OCI-M2 (cell line): ENCODE data around the gene SLC25A24.
"Not testable (repeated sequence)": the region's sequence is repeated elsewhere in the genome, so short reads cannot be mapped to it uniquely, and the experiment has no call there.

Experiments used
- DNase-seq: peaks from one replicate; lab custom pipeline; 2025; ENCODE audit not compliant: unreplicated experiment; lab: John Stamatoyannopoulos, UW

The SLC25A24 gene

GRCh38 chr1:108140936-108141335 lies 59.2 kb downstream of the SLC25A24 start:
- DNase-seq, result no peak

- no peak for DNase-seq
These were observed 60.0 kb downstream of the SLC25A24 start for GRCh38 chr1:108140177-108140576.

DNA sequence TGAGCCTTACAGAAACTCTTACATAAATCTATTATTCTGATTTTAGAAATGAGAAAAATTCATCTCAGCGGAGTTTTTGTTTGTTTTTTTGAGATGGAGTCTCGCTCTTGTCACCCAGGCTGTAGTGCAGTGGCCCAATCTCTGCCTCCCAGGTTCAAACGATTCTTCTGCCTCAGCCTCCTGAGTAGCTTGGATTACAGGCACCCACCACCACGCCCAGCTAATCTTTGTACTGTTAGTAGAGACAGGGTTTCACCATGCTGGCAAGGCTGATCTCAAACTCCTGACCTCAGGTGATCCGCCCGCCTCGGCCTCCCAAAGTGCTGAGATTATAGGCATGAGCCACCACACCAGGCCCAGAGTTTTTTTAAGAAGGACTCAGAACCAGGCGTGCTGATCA lies 60.6 kb downstream of the SLC25A24 start:
- not testable (repeated sequence) for DNase-seq

- not testable (repeated sequence) for DNase-seq
These were observed 67.0 kb downstream of the SLC25A24 start for GRCh38 chr1:108133148-108133547.

- DNase-seq, result not testable (repeated sequence)
These were observed 67.8 kb downstream of the SLC25A24 start for GRCh38 chr1:108132367-108132766.

DNA sequence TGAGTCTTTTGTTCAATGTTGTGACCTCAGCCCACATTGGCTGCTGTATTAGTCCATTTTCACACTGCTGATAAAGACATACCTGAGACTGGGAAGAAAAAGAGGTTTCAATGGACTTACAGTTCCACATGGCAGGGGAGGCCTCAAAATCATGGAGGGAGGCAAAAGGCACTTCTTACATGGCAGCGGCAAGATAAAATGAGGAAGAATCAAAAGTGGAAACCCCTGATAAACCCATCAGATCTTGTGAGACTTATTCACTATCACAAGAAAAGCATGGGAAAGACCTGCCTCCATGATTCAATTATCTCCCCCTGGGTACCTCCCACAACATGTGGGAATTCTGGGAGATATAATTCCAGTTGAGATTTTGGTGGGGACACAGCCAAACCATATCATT lies 68.9 kb downstream of the SLC25A24 start:
- not testable (repeated sequence) for DNase-seq

- no peak for DNase-seq
These were observed 69.3 kb downstream of the SLC25A24 start for GRCh38 chr1:108130794-108131193.

- no peak for DNase-seq
These were observed 70.1 kb downstream of the SLC25A24 start for GRCh38 chr1:108129999-108130398.

- DNase-seq, result no peak
These were observed 74.6 kb downstream of the SLC25A24 start for GRCh38 chr1:108125312-108126138.

DNA sequence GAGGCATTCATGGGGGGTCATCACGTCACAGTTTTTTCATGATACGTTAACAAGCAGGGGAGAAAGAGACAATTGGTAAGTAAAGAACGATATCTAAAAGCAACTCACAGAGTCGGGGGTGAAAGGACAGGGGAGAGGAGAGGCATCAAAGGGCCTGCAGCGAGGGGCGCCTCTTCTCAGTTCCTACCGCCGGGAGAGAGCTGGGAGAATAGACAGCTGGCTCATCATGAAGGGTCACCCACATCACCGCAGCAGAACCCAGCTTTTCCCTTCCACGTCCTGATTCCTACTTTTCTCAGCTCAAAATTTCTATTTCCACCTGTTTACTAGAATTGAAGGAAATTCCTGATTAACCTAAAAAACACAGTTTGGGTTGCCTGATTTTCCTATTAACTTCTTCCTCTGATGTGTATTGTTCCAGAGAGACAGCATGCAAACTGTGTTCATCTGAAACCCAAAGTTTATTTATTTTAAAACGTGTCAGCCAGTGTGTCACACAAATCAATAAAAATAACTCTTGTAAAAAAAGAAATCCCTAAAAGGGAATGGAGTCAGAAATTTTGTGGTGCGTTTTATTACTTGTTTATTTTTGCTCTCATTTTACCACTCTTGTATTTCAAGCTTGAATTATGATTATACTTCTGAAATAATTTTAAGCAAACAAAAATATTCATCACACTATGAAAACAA lies 75.4 kb downstream of the SLC25A24 start:
- no peak for DNase-seq

DNA sequence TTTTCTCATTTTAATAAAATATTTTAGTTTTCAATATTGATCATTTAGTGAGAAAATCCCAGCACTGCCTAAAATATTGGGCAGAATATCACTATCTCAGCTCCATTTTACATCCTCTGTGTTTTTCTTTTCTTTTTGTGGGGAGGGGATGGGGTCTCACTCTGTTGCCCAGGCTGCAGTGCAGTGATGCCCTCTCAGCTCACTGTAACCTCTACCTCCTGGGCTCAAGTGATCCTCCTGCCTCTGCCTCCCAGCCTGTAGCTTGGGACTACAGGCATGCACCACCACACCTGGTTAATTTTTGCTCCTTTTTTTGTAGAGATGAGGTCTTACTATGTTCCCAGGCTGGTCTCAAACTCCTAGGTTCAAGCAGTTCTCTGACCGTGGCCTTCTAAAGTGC lies 76.1 kb downstream of the SLC25A24 start:
- DNase-seq, result no peak

DNA sequence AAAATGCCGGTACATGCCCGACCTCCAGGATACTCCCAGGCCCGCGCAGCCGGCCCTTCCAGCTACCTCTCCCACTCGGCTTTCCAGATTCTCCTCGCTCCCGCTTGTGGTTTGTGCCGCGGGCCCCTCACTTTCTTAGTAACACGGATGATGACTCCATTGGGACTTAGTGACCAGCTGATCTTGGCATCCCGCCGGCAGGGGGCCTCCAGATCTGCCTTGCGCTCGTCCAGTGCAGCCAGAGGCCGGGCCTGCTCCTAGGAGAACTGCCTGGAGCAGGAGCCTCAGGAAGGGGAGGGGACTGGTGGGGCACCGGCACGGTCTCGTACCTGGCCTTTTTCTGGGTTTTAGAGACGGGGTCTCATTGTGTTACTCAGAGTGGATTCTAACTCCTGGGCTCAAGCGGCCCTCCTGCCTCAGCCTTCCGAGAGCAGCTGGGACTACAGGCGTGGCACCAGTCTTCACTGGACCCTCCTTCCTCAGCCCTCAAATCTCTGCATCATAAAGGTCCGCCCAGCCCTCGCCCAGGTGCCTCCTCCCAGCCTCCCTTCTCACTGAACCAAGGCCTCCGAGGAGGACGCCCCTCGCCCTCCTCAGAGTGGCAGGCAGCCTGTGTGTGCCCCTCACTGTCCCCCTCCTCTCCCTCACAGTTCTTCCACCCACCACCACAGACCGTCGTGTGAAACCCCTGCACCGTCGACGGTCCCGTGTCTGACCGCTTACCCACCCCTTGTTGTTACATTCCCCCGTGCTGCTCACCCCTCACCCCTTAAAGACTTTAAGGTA lies 78.6 kb downstream of the SLC25A24 start:
- DNase-seq, result no peak

DNA sequence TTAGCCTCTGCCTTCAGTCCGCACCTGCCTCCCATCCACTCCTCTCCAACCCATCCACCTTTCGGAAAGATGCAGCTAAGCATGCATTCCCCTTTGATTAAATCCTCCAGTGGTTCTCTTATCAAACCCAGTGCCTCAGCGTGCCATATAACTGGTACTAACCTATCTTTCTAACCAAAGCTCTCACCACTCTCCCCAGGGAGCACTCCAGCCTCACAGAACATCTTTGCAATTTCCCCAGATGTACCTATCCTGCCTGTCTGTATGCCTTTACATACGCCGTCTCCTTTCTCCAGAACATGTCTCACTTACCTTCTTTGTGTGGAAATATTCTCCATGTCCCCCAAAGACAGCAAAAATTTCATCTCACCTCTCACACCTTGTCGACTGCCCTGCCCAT lies 80.0 kb downstream of the SLC25A24 start:
- no peak for DNase-seq

GRCh38 chr1:108119500-108119899 lies 80.6 kb downstream of the SLC25A24 start:
- DNase-seq, result no peak

- DNase-seq, result no peak
These were observed 81.9 kb downstream of the SLC25A24 start for GRCh38 chr1:108117945-108118902.

DNA sequence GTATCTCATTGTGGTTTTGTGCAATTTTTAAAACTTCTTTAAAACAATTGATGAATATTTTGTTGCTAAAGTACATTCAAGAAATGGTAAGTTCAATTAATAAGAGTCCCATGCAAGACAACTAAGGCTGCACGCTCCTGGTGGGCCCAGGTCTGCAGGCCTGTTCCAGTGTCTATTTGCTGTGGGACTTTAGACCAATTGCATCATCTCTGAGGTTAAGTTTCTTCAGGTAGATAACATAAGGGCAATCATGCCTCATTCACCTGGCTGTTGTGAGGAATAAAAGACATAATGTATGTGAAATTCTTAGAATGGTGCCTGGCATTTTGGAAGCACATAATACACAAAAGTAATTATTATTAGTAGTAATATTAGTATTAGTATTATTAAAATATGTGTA lies 82.9 kb downstream of the SLC25A24 start:
- no peak for DNase-seq

- no peak for DNase-seq
These were observed 86.0 kb downstream of the SLC25A24 start for GRCh38 chr1:108114033-108114599.

DNA sequence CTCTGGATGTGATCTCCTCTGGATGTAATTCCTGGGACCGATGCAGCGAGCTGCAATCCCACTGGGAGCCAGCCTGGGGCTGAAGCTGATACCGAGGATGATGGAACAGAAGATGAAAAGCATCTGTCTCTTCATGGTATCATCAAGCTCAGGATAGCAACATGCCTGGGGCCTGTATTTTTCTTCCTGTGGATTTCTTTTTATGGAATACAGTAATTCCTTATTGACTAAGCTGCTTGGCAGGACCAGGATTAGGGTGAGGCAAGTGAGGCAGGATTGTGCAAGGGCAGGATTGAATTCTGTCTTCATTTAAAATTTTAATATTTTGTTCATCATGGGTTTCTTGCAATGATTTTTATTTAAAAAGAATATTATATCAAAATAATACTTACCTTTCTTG lies 86.6 kb downstream of the SLC25A24 start:
- DNase-seq, result no peak

DNA sequence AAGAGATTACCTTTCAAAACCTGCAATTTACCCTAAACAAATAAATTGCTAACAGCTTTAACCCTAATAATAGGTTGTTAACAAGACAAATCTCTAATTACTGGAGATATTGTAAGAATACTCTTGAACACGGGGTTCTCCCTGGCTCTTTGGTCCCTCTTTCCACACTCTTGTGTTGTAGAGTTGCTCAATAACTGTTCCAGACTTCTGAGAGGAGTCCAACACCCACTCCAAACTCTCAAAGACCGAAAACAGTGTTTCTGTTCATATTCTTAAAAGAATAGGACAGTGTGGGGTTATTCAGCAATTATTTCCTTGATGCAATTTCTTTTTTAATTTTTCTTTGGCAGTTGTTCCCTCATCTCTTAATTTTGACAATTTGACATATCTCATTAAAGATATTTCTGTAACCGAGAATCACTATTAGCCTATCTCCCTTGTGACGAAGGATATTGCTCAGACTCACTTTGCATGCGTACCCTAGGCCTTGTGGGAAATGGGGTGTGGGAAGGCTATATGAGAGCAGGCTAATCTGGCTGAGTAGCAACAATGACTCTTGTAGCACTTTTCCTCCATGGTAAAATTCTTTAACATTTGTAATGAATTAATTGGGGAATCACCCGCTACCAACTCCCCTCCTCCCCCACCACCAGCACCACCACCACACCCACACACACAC lies 90.7 kb downstream of the SLC25A24 start:
- DNase-seq, result no peak

DNA sequence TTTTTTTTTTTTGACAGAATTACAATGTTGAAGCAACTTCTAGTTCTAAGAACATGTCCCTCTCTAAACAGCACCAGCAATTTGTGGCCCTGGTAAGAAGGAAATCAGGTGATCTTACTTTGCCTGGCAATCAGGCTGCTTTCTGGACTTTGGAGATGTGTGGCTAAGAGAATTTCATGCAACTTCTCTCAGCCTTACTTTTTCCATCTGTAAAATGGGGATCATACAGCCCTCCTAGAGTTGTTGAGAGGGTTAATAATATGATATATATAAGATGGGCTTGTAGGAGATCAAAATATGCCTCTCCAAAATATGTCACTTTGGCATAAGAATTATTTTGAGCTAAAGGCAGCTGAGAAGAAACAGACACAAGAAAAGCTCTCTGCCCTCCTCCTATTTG lies 92.0 kb downstream of the SLC25A24 start:
- no peak for DNase-seq
